Measurements from ENCODE around the gene KHNYN.
"Not testable (repeated sequence)": the region's sequence is repeated elsewhere in the genome, so short reads cannot be mapped to it uniquely, and the experiment has no call there.

KHNYN gene

DNA sequence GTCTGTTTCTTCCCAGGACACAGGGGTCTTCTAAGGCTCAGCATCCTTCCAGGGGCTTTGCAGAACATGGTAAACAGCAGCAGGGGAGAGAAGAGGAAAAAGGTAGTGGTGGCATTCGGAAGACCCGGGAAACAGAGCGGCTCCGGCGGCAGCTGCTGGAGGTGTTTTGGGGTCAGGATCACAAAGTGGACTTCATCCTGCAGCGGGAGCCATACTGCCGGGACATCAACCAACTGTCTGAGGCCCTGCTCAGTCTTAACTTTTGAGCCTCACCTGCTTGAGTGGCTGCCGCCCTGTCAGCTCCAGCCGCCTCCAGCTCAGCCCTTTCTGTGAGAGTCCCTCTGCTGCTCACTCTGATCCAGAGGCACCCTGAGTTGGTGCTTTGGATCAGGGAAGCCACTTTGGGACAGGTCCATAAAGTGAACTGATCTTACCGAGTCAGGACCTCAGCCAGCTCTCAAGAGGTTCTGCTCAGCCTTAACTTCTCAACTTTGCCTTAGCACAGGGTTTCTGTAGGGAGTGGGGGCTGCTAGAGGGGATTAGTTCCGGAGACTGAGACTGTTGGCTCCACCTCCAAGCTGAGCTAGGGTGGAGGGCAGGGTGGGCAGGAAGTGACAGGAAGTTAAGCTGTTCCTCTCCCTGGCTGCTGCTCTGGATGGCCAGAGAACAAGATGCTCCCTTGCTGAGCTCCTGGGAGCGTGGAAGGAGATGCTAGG, 7.4 kb downstream of the KHNYN start:
- no peak for DNase-seq

DNA sequence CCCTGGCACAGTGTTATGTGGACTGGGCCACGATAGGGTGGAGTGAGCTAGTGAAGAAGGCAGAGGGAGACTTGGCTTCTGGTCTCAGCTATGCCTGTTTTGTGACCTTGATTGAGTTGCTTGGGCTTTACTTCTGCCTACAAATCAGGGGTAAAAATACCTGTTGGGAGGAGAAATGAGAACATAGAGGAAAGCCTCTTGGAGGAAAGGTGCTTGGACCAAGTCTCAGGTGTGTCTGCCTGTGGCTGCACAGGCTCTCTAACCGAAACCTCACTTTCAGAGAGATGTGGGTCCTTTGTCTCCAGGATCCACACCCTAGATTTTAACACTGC, 7.9 kb downstream of the KHNYN start:
- DNase-seq = no peak

DNA sequence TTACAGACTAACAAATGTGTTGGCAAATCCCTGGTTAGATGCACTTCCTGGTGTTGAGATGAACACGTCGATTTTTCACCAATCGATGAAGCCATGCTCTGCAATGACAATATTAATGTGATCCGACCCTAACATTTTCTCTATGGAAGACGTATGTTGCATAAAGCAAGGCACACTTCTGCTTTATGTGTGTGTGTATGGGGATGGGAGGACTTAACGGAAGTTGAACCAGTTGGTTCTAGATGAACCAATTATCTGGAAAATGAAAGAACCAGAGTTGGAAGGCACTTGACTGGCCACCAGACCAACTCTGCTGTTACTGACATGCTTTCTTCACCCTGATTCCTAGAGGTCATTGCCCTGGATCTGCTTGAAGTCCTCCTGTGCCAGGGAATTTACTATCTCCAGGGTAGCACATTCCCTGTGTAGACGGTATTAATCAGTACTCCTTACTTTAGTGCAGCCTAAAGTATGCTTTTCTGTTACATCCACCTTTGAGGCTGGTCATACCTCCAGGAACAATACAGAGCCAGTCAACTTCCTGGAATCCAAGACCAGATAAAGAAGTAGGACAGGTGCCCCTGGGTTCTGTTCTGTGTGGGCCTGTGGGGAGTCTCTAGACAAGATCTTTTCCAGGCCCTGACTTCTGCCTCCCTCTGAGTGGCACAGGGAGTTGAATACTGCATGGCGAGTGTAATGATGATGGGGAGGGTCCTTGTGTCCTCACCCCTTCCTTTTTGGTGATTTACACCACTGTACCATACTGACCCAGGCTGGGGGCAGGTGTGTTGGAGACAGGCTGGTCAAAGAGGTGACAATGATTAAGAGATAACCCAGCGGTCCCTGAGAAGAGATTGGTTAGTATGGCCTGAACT, 8.7 kb downstream of the KHNYN start:
- no peak for DNase-seq

DNA sequence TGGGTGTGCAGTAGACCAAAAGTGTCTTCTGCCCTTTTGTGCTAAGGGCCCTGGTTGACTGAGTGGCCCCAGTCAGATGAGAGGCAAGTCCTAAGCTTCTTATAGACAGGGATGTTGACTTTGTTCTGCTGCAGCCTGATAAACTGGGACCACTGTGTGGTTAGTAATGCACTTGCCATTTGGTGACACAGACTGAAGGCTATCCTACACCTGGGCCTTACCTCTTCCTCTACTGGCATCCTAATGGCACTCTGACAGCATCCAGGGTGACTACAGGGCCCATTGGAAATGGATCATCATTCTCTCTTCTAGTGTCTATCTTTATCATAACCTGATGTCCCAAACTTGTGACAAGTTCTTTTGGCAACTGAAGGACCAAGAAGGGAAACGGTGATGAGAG, 9.5 kb downstream of the KHNYN start:
- DNase-seq = no peak

DNA sequence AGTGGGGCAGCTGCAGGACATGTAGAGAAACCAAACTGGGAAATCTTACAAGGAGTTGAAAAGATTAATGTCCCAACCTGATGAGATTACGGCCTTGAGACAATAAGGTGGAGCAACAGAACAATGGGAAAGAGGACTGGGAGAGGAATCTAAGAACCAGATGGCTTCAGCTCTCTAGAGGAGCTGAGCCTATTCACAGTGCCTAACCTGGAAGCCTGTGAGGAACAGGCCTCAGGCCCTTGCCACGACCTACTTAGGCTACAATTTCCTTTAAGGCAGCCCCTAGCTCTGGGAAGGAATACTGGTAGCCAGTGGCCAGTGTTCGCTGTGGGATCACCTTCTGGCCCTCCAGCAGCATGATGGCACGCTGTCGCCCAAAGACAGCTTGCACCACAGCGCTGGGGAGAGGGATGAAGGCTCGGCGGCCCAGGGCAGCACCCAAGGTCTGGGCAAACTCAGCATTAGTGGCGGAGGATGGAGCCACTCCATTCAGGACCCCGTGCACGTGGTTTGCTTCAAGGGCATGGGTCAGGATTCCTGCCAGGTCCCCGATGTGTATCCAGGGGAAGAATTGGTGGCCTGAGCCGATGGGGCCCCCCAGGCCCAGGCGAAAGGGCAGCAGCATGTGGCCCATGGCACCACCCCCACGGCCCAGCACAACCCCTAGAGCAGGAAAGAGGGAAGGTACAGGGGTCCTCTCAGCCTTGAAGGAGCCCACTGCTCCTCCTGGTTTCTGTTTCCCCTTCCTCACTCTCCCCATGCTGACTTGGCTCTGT, 10.3 kb downstream of the KHNYN start:
- no peak for DNase-seq

DNA sequence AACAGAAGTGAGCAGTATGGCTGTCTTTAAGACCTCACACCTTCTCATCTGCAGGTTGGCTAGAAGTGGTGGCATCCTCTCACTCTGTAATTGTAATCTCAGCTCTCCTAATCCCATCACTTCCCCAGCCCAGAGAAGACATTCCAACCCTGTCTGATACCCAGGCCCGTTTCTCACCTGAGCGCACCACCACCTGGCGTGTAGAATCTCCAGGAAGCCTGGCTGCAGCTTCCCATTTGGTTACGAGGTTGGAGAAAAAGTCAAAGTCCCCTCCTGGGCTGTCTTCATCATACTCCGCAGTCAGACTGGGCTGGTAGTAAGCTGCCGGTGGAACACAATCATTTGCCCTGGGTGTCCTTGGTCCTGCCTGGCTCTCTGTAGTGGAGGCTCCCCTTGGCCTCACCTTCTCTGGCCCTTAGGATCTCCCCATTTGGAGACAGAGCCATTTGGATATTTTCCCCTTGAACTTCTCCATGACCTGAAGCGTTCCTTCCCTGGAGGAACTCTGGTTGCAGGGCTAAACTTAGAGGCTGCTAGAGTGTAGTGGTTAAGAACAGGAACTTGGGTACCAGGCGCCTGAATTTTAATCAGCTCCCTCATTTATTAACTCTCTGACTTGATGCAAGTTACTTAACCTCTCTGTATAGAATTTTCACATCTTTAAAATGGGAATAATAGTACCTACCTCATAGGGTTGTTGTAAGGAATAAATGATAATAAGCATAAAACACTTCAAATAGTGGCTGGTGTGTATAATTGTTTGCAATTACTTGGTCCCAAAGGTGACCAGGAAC, 11.0 kb downstream of the KHNYN start:
- DNase-seq = no peak

DNA sequence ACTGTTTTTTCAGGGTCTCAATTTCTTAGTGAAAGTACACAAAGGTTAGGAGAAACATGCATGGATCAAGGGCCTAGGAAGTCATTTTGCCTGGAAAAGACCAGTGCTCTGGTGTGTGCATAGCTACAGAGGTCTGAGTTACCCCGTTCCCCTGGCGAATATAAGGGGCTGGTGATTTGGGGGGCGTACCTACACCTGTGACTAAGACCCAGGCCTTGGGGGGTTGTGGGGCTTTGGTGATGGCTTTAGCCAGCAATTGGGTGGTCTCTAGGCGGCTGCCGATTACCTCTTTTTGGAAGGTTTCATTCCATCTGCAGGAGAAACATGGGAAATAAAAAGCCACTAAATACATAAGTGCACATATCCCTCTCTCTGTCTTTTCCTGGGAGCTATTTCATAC, 11.7 kb downstream of the KHNYN start:
- no peak for DNase-seq

DNA sequence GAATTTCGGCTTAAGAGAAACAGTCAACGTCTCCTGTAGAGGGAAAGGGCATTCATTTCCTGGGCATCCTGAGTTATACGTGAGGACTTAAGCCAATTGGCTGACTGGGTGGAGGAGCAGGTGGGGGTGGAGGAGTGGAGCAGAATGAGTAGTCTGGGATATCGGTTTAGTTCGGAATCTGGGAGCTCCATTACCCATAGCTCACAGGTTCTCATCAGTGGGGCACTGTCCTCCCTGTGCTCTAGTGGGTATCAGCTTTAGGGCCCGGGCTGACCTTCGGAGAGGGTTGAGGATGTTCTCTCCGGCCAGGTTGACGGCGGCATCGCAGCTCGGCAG, 12.1 kb downstream of the KHNYN start:
- DNase-seq = no peak

DNA sequence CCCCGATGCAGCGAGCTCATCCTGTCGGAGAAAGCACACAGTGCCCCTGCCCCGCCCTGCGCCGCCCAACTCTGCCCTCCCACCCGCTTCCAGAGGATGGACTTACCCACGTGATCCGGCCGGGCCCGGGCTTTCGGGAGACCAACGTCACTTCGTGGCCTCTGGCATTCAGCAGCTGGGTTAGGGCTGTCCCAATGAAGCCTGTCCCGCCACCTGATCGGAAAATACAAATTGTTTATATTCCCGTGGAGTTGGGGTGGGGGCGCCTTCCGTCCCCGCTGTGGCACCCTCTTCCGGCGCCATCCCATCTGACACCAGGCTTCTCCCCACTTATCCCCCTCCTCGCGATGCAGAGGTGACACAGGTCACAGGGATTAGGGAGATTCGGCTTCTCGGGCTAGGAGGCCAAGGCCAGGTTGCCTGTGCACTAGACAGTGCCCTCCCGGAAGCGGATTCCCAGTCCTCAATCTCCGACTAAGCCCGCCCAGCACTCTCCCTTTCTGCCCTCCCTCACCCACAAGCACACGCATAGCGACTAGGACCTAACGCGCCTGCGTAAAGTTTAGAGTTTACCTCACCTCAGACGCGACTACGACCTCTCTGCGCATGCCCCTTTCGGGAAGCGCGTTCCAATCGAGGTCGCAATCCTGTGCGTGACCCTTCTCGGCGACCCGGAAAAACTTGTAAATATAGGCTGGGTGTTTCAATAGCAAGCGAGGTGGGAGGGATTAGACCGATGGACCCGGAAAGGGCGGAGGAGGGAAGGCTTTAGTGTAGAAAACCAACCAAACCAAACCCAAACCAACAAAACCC, 12.7 kb downstream of the KHNYN start, which contains the start of gene SDR39U1:
TSS of gene SDR39U1 (minus strand) at position 537 of the 813 bp plus-strand sequence. CDS start at position 530, 7 bp downstream.
- peak; percentile 74 to 99 (median 94) for DNase-seq

DNA sequence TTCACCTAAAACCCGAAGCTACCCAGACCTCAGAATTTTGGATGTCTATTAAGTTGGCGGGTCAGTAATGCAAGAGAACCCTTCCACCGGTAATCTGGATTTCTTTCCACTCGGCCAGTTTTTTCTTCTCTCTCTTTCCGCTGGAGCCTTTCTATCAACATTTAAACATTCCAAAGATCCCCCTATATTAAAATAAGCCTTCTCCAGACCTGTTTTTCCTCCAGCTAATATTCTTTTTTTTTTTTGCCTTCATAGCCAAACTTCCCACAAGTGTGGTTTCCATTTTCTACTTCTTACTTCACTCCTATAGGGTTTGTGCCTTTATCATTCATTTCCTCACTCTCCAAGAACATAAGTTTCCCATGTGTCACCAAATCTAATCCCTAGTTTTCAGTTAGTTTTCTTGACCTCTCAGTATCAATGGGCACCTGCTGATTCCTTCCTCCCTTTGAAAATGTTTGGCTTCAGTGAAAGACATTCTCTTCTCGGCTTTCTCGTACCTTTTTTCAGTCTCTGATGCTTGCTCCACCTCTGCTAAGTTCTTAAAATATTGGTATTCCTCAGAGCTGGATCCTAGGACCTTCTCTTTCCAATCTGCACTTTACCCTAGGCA, 13.4 kb downstream of the KHNYN start:
- no peak for DNase-seq

DNA sequence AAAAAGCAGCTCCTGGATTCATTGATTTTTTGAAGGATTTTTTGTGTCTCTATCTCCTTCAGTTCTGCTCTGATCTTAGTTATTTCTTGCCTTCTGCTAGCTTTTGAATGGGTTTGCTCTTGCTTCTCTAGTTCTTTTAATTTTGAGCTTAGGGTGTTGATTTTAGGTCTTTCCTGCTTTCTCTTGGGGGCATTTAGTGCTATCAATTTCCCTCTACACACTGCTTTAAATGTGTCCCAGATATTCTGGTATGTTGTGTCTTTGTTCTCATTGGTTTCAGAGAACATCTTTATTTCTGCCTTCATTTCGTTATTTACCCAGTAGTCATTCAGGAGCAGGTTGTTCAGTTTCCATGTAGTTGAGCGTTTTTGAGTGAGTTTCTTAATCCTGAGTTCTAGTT, 21.1 kb downstream of the KHNYN start:
- not testable (repeated sequence) for DNase-seq

DNA sequence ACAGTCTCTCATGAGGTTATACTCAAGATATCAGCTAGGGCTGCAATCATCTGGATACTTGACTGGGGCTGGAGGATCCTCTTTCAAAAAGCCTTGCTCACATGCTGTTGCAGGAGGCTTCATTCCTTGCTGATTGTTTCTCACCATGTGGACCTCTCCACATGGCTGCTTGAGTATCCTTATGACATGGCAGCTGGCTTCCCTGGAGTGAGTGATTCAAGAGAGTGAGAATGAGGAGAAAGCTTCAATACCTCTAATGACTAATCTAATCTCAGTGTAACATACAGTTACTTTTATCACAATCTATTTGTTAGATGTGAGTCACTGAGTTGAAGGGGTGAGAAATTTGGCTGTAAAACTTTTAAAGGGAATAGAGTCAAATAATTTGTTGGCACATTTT, 27.2 kb downstream of the KHNYN start:
- DNase-seq = no peak

DNA sequence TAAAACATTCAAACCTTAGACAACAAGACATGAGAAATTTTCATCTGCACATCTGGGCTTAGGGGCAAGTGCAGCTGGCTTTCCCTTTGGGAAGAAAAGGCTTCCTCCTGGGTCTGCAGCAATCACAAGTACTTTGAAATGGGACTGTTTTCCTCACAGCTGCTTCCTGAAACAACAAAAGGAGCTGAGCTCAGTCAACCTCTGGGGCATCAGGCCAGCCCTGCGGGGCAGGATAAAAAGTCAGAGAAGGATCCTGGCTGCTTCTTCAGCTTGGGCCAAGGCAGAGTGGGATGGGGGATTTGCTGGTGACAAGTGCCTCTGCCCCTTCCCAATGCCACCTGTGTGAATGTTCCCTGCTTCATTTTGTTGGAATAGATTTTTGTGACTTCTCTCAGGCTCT, 29.0 kb downstream of the KHNYN start:
- DNase-seq = no peak

DNA sequence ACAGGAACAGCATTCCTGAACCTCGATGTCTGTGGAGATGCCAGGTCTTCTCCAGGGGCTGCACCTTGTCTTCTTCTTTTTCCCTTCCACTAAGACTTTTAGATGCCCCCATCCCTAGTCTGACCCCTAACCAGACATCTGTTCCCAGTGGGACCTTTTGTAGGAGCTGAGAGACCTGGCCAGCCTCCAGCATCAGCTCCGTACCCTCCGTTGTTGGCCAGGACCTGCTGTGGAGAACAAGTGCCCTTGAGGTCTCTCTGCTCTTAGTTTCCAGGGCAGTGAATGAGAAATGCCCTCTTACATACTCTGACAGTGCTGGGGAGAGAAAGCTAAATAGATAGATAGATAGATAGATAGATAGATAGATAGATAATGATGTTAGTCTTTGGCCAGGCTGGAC, 29.6 kb downstream of the KHNYN start:
- no peak for DNase-seq

DNA sequence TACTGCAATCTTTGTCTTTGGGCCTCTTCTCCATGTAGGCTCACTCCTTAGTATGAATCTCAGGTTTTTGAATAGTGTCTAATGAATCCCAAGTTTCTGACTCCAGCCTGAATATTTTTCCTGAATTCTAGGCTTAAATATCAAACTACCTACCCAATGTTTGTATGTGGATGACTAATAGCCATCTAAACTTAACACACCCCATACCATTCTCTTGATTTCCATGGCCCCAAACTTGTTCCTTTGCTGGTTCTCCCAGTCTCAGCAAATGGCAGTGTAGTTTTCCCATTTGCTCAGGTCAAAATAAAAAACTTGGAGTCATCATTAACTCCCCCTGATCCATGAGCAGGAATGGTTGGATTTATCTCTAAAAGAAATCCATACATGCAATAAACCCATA, 31.6 kb downstream of the KHNYN start:
- no peak for DNase-seq

DNA sequence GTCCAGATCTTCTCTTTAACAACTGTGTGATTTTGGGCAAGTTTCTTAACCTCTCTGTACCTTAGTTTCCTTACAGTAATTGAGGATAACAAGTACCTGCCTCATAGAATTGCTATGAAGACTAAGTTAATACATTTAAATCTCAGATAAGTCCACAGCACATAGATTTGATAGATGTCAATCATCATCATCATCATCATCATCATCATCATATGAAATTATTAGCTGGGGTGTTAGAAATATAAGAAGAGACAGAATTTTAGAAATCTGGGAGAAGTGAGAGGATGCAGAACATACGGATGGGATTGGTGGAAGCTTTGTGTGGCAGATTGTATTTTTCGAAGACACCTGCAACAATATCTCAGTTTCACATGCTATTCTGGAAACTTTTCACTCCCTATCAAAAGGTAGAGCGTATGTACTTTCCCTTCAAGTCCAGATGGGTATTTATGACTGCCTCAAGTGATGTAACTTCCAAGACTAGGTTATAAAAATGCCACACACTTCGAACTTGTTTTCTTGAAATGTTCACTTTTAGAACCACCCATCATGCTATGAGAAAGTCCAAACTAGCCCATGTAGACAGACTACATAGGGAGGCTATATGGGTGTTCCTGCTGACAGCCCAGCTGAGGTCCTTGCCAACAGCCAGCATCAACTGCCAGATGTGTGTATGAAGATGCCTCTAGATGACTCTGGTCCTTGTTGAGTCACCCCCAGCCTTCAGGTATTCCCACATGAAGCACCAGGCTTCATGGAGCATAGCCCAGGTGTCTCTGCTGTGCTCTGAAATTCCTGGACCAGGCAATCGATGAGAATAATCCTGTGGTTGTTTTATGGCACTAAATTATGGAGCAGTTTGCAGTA, 33.5 kb downstream of the KHNYN start:
- DNase-seq = no peak

DNA sequence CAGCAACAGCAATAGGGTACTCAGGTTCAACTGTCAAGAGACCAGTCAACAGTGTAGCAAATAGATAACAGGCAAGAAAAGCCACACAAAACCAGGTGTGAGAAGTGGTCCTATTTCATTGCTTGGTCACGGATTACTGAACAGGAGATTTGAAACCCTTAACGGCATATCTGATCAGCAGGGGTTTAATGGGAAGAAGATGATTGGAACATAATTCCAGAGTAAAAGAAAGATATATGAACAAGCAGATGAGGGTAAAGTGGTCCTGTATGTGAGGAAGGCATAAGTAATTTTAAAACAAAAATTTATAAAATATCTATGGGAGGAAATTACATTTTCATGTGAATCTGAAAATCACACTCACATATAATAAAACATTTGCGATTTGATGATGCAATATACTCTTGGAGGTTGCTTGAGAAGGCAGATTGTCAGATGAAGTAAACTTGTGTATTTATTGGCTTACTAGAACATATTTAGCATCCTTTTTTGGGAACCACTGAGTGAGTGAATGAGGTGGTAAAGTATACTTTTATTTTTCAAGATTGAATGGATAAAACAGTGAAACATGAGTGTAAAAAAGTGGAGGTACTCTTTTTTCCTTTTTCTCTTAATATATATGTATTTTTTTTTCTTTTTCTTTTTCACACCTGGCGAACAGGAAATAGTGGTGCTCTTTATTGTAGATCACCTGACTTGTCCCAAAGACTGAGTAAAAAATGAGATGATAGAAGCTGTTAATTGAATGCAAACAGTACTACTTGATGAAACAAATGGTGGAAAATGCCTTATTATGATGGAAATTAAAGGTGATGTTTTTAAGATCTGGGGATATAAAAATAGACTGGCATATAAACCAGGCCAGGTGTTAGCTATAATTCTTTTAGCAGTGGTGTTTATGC, 34.4 kb downstream of the KHNYN start:
- DNase-seq = no peak

DNA sequence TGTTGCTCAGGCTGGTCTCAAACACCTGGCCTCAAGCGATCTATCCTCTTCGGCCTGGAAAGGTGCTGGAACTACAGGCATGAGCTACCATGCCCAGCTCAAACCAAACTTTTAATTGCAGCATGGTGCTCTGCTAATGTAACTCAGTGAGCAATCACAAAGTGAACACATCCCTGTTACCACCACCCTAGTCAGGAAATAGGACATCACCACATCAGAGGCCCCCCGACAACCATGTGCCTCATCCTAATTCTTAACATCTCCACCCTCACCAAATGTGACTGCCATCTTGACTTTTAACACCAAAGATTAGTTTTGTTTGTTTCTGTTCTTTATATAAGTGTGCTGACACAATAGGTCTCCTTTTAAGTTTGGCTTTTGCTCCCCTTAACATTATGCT, 35.6 kb downstream of the KHNYN start:
- DNase-seq = no peak
